Upper lobe of left lung (tissue), 4 donors: Measurements from ENCODE around the gene SLC20A1.

Source experiments
- CTCF ChIP-seq, 6 experiments: fragments of 450-650 bp in 4 of 6; fragments of 200-600 bp in 2 of 6; sonication (generic) in 2 of 6; IDR thresholded peaks; one replicate each; pipeline ENCODE4 v1.5.1; 2016 to 2019; ENCODE audit warnings: antibody characterized with exemption in 6 of 6
- EP300 ChIP-seq, 4 donors: sonication (generic); formaldehyde crosslinking; IDR thresholded peaks; one replicate each; pipeline ENCODE4 v1.5.1; 2017; ENCODE audit warnings: antibody characterized with exemption in 4 of 4, control low read depth in 2 of 4
- POLR2A ChIP-seq, 4 donors: fragments of 450-650 bp; IDR thresholded peaks; one replicate each; pipeline ENCODE4 v1.5.1; 2016 to 2017; ENCODE audit warnings: antibody characterized with exemption in 4 of 4, mild to moderate bottlenecking in 2 of 4
- POLR2AphosphoS5 ChIP-seq, 2 donors: sonication (generic); formaldehyde crosslinking; IDR thresholded peaks; one replicate each; pipeline ENCODE4 v1.5.1; 2017; ENCODE audit warnings: antibody characterized with exemption in 2 of 2

GRCh38 chr2:112666761-112667122, 21.0 kb downstream of the SLC20A1 start:
- no peak for TF ChIP-seq POLR2A (IDR thresholded peaks at IDR 0.05)
- TF ChIP-seq CTCF (IDR thresholded peaks at IDR 0.05), result no peak
- TF ChIP-seq POLR2AphosphoS5 (IDR thresholded peaks at IDR 0.05), result no peak
- TF ChIP-seq EP300 (IDR thresholded peaks at IDR 0.05), result no peak
